HepG2 (cell line): ENCODE data around the gene RILP. TPM values are rescaled to one million over a fixed set of nuclear protein-coding genes. Genes with fewer than 3 reads are reported as not detected.

Experiments
- ARHGAP35 ChIP-seq: sonication (generic); formaldehyde crosslinking; IDR thresholded peaks from 2 replicates; pipeline ENCODE4 v1.9.0; 2022; ENCODE audit warnings: mild to moderate bottlenecking, inconsistent platforms, moderate library complexity, missing genetic modification reagents, borderline replicate concordance
- ATF7 ChIP-seq, 2 experiments: fragments of 450-650 bp in 1 of 2; sonication (generic) in 1 of 2; formaldehyde crosslinking in 1 of 2; IDR thresholded peaks; 2 replicates each; pipeline versions ENCODE4 v1.4.0 to v1.6.1; 2016 to 2020; ENCODE audit warnings: antibody characterized with exemption in 1 of 2, mild to moderate bottlenecking in 1 of 2, missing genetic modification reagents in 1 of 2
- BRD4 ChIP-seq: sonication (generic); formaldehyde crosslinking; IDR thresholded peaks from 2 replicates; pipeline ENCODE4 v1.4.0; 2020; ENCODE audit warnings: missing genetic modification reagents
- CBX5 ChIP-seq: sonication (generic); formaldehyde crosslinking; IDR thresholded peaks from 2 replicates; pipeline ENCODE4 v1.4.0; 2020; ENCODE audit warnings: missing genetic modification reagents, borderline replicate concordance
- CCDC6 ChIP-seq: sonication (generic); formaldehyde crosslinking; IDR thresholded peaks from 2 replicates; pipeline ENCODE4 v1.8.1; 2022; ENCODE audit warnings: mild to moderate bottlenecking, missing genetic modification reagents, moderate library complexity
- FOXJ3 ChIP-seq: sonication (generic); formaldehyde crosslinking; IDR thresholded peaks from 2 replicates; pipeline ENCODE4 v1.4.0; 2020; ENCODE audit warnings: missing genetic modification reagents, mild to moderate bottlenecking, borderline replicate concordance
- HMGA1 ChIP-seq: sonication (generic); formaldehyde crosslinking; conservative IDR thresholded peaks from 2 replicates; pipeline ENCODE4 v1.4.0; 2020; ENCODE audit warnings: missing genetic modification reagents
- KDM5B ChIP-seq: sonication (generic); formaldehyde crosslinking; IDR thresholded peaks from 2 replicates; pipeline ENCODE4 v1.4.0; 2020; ENCODE audit warnings: missing genetic modification reagents, mild to moderate bottlenecking, borderline replicate concordance
- MAF1 ChIP-seq: sonication (generic); formaldehyde crosslinking; IDR thresholded peaks from 2 replicates; pipeline ENCODE4 v1.5.0; 2020; ENCODE audit warnings: missing genetic modification reagents, borderline replicate concordance
- NPAS2 ChIP-seq: sonication (generic); formaldehyde crosslinking; IDR thresholded peaks from 2 replicates; pipeline ENCODE4 v1.8.0; 2022; ENCODE audit warnings: mild to moderate bottlenecking, missing genetic modification reagents, borderline replicate concordance
- NR2C2 ChIP-seq: sonication (generic); formaldehyde crosslinking; IDR thresholded peaks from 2 replicates; pipeline ENCODE4 v1.4.0; 2020; ENCODE audit warnings: missing genetic modification reagents, mild to moderate bottlenecking, moderate library complexity, borderline replicate concordance
- RBM22 ChIP-seq: fragments of 200-400 bp; formaldehyde crosslinking; optimal IDR thresholded peaks from 2 replicates; pipeline ENCODE3; 2017; ENCODE audit warnings: mild to moderate bottlenecking, low read length, moderate library complexity
- YEATS2 ChIP-seq: sonication (generic); formaldehyde crosslinking; IDR thresholded peaks from 2 replicates; pipeline ENCODE4 v1.4.0; 2020; ENCODE audit warnings: missing genetic modification reagents, borderline replicate concordance
- ZFP1 ChIP-seq: IDR thresholded peaks from 2 replicates; pipeline ENCODE4 v1.6.1; 2016
- ZKSCAN1 ChIP-seq: fragments of 150-350 bp; IDR thresholded peaks from 2 replicates; pipeline ENCODE4 v1.6.1; 2014; ENCODE audit warnings: low read length
- ZNF430 ChIP-seq: sonication (generic); formaldehyde crosslinking; IDR thresholded peaks from 2 replicates; pipeline ENCODE4 v1.9.0; 2021; ENCODE audit warnings: mild to moderate bottlenecking, missing genetic modification reagents
- ZNF607 ChIP-seq: sonication (generic); formaldehyde crosslinking; IDR thresholded peaks from 2 replicates; pipeline ENCODE4 v1.5.1; 2020; ENCODE audit warnings: missing genetic modification reagents, mild to moderate bottlenecking, borderline replicate concordance
- ZNF670 ChIP-seq: sonication (generic); formaldehyde crosslinking; IDR thresholded peaks from 2 replicates; pipeline ENCODE4 v1.8.0; 2022; ENCODE audit warnings: mild to moderate bottlenecking, missing genetic modification reagents, borderline replicate concordance
- polyA plus RNA-seq, 8 experiments: library from polyadenylated mRNA; depleted of rRNA in 3 of 8; stranded (reverse) in 7 of 8; unstranded in 1 of 8; fragments of >200 nt; fragmentation: Illumina TruSeq in 4 of 8; extraction: Trizol in 4 of 8; gene quantifications; 2 replicates each; pipeline versions ENCODE4 v1.2.1 to v1.2.3, GENCODE V29; 2011 to 2016; ENCODE audit warnings: low read depth in 4 of 8, missing spikeins in 1 of 8, mixed read lengths in 1 of 8; ENCODE audit not compliant: insufficient read depth in 1 of 8
- total RNA-seq, 5 experiments: library from RNA; depleted of rRNA; stranded (reverse); fragments of >200 nt; fragmentation: Illumina TruSeq; extraction: Trizol; gene quantifications; 2 replicates each; pipeline ENCODE4 v1.2.3, GENCODE V29; 2016; ENCODE audit warnings: low read depth in 1 of 5
- TF ChIP-seq, protein P1 (sequence below): sonication (generic); formaldehyde crosslinking; IDR thresholded peaks from 2 replicates; pipeline ENCODE4 v1.4.0; 2020; ENCODE audit warnings: mild to moderate bottlenecking, missing genetic modification reagents
- TF ChIP-seq, protein P2 (sequence below): sonication (generic); formaldehyde crosslinking; IDR thresholded peaks from 2 replicates; pipeline ENCODE4 v1.4.0; 2020; ENCODE audit warnings: missing genetic modification reagents; ENCODE audit errors: not compliant biosample characterization
- TF ChIP-seq, protein P3 (sequence below): IDR thresholded peaks from 2 replicates; pipeline ENCODE4 v1.6.1; 2016; ENCODE audit warnings: mild to moderate bottlenecking
- TF ChIP-seq, protein P4 (sequence below): sonication (generic); formaldehyde crosslinking; IDR thresholded peaks from 2 replicates; pipeline ENCODE4; 2020; ENCODE audit warnings: missing genetic modification reagents, mild to moderate bottlenecking, borderline replicate concordance

RILP gene
- total and polyA plus RNA-seq, 2 of the 13 experiments (the other 11 are each of a cell fraction or from before 2014, with no cell fraction given): 6.6 to 8.1 TPM

DNA sequence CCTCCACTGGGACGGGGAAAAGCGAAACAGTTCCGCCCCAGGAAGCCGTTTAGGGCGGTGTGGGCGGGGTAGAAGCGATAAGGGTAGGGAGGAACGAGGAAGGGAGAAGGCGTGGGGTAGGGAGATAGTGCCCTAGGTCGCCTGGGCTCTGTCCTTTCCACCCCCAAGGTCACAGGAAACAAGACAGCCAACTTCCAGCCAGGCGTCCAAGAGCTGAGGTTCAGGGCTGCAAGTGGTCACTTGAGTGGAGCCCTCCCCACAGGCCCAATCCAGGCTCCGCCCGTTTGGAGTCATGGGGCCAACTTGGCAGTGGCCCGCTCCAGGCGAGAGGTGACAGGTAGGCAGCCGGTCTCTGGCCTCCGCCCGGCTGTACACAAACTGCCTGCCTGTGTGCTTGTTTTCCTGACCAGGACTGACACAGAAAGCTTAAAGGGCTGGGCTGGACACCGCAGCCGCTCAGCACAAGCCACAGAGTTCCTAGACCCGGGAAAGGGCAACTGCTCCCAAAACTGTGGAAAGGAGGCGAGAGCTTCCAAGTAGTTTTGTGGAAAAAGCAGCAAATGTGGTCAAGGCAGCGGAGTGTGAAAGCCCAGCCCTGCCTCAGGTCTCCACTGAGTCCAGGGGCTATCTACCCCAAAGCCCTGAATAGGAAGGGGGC, at the start of gene RILP (continued):
- TF ChIP-seq, protein P1, sequence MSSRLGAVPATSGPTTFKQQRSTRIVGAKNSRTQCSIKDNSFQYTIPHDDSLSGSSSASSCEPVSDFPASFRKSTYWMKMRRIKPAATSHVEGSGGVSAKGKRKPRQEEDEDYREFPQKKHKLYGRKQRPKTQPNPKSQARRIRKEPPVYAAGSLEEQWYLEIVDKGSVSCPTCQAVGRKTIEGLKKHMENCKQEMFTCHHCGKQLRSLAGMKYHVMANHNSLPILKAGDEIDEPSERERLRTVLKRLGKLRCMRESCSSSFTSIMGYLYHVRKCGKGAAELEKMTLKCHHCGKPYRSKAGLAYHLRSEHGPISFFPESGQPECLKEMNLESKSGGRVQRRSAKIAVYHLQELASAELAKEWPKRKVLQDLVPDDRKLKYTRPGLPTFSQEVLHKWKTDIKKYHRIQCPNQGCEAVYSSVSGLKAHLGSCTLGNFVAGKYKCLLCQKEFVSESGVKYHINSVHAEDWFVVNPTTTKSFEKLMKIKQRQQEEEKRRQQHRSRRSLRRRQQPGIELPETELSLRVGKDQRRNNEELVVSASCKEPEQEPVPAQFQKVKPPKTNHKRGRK (CRISPR knock-in tag): no peak
- TF ChIP-seq MAF1: no peak
- peak; percentile 98 for TF ChIP-seq RBM22
- TF ChIP-seq CBX5 (CRISPR knock-in tag): no peak
- TF ChIP-seq ZNF607: no peak; the same call in 1 of the 2 replicates
- no peak for TF ChIP-seq ARHGAP35
- TF ChIP-seq FOXJ3 (CRISPR knock-in tag): 0 out of 2 replicates have a peak, but pooled peaks have one; percentile 21
- TF ChIP-seq, protein P2, sequence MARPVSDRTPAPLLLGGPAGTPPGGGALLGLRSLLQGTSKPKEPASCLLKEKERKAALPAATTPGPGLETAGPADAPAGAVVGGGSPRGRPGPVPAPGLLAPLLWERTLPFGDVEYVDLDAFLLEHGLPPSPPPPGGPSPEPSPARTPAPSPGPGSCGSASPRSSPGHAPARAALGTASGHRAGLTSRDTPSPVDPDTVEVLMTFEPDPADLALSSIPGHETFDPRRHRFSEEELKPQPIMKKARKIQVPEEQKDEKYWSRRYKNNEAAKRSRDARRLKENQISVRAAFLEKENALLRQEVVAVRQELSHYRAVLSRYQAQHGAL: no peak
- no peak for TF ChIP-seq BRD4 (CRISPR knock-in tag)
- TF ChIP-seq, protein P3, sequence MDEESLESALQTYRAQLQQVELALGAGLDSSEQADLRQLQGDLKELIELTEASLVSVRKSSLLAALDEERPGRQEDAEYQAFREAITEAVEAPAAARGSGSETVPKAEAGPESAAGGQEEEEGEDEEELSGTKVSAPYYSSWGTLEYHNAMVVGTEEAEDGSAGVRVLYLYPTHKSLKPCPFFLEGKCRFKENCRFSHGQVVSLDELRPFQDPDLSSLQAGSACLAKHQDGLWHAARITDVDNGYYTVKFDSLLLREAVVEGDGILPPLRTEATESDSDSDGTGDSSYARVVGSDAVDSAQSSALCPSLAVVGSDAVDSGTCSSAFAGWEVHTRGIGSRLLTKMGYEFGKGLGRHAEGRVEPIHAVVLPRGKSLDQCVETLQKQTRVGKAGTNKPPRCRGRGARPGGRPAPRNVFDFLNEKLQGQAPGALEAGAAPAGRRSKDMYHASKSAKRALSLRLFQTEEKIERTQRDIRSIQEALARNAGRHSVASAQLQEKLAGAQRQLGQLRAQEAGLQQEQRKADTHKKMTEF (CRISPR knock-in tag): peak; percentile 69; the same call in 1 of the 2 replicates
- no peak for TF ChIP-seq ZNF430 (CRISPR knock-in tag)
- TF ChIP-seq YEATS2 (CRISPR knock-in tag): peak; percentile 55; the same call in 1 of the 2 replicates
- TF ChIP-seq ATF7 (IDR thresholded peaks at IDR 0.05): no peak
- TF ChIP-seq ATF7 (CRISPR knock-in tag; IDR thresholded peaks at IDR 0.05): no peak
- no peak for TF ChIP-seq NPAS2
- TF ChIP-seq HMGA1 (CRISPR knock-in tag): no peak
- no peak for TF ChIP-seq ZFP1 (CRISPR knock-in tag)
- TF ChIP-seq, protein P4, sequence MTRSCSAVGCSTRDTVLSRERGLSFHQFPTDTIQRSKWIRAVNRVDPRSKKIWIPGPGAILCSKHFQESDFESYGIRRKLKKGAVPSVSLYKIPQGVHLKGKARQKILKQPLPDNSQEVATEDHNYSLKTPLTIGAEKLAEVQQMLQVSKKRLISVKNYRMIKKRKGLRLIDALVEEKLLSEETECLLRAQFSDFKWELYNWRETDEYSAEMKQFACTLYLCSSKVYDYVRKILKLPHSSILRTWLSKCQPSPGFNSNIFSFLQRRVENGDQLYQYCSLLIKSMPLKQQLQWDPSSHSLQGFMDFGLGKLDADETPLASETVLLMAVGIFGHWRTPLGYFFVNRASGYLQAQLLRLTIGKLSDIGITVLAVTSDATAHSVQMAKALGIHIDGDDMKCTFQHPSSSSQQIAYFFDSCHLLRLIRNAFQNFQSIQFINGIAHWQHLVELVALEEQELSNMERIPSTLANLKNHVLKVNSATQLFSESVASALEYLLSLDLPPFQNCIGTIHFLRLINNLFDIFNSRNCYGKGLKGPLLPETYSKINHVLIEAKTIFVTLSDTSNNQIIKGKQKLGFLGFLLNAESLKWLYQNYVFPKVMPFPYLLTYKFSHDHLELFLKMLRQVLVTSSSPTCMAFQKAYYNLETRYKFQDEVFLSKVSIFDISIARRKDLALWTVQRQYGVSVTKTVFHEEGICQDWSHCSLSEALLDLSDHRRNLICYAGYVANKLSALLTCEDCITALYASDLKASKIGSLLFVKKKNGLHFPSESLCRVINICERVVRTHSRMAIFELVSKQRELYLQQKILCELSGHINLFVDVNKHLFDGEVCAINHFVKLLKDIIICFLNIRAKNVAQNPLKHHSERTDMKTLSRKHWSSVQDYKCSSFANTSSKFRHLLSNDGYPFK: peak; percentile 61; the same call in 1 of the 2 replicates
- TF ChIP-seq CCDC6 (CRISPR knock-in tag): no peak
- TF ChIP-seq ZKSCAN1: no peak
- TF ChIP-seq NR2C2: peak; percentile 27; the same call in 1 of the 2 replicates
- no peak for TF ChIP-seq KDM5B (CRISPR knock-in tag)
- no peak for TF ChIP-seq ZNF670 (CRISPR knock-in tag)
